GM12878 (cell line): ENCODE measurements around the gene GALP. TPM values are rescaled to one million over a fixed set of nuclear protein-coding genes. Genes with fewer than 3 reads are reported as not detected.

Experiments used
- ATF7 ChIP-seq: fragments of 450-650 bp; IDR thresholded peaks from 2 replicates; pipeline ENCODE4 v1.6.1; 2016; ENCODE audit warnings: low read depth, mild to moderate bottlenecking
- EED ChIP-seq: sonication (generic); IDR thresholded peaks from 2 replicates; pipeline ENCODE4 v1.6.1; 2016; ENCODE audit warnings: antibody characterized with exemption, low read depth
- HDGF ChIP-seq: fragments of 450-650 bp; IDR thresholded peaks from 2 replicates; pipeline ENCODE4 v1.6.1; 2016; ENCODE audit warnings: antibody characterized with exemption
- IKZF2 ChIP-seq, 2 experiments: fragments of 450-650 bp; IDR thresholded peaks; 2 replicates each; pipeline ENCODE4 v1.6.1; 2017; ENCODE audit warnings: mild to moderate bottlenecking in 2 of 2, moderate library complexity in 2 of 2
- MTA3 ChIP-seq: IDR thresholded peaks from 2 replicates; pipeline ENCODE4 v1.6.1; 2012; ENCODE audit warnings: low read length, inconsistent platforms, borderline replicate concordance
- PAX5 ChIP-seq: IDR thresholded peaks from 2 replicates; pipeline ENCODE4 v1.6.1; 2011; ENCODE audit warnings: low read depth, low read length, borderline replicate concordance
- PBX3 ChIP-seq: IDR thresholded peaks from 2 replicates; pipeline ENCODE4 v1.6.1; 2011; ENCODE audit warnings: mild to moderate bottlenecking, low read depth, low read length, moderate library complexity; ENCODE audit not compliant: insufficient replicate concordance
- PKNOX1 ChIP-seq: fragments of 450-650 bp; IDR thresholded peaks from 2 replicates; pipeline ENCODE4 v1.6.1; 2016; ENCODE audit warnings: mild to moderate bottlenecking
- RELA ChIP-seq: fragments of 450-650 bp; IDR thresholded peaks from 2 replicates; pipeline ENCODE4 v1.8.0; 2014; ENCODE audit warnings: borderline replicate concordance; ENCODE audit not compliant: partially characterized antibody
- SKIL ChIP-seq: fragments of 450-650 bp; IDR thresholded peaks from 2 replicates; pipeline ENCODE4 v1.6.1; 2017; ENCODE audit warnings: mild to moderate bottlenecking, low read depth, inconsistent platforms; ENCODE audit not compliant: poor library complexity, severe bottlenecking
- SMARCA5 ChIP-seq: fragments of 450-650 bp; IDR thresholded peaks from 2 replicates; pipeline ENCODE4 v1.6.1; 2017; ENCODE audit warnings: mild to moderate bottlenecking
- TARDBP ChIP-seq: IDR thresholded peaks from 2 replicates; pipeline ENCODE4 v1.6.1; 2016; ENCODE audit warnings: borderline replicate concordance
- TCF3 ChIP-seq: IDR thresholded peaks from 2 replicates; pipeline ENCODE4 v1.6.1; 2012; ENCODE audit warnings: low read depth, mild to moderate bottlenecking, low read length, borderline replicate concordance; ENCODE audit not compliant: insufficient read depth
- ZBTB11 ChIP-seq: fragments of 450-650 bp; formaldehyde crosslinking; IDR thresholded peaks from 2 replicates; pipeline ENCODE4 v1.5.0; 2022; ENCODE audit warnings: mild to moderate bottlenecking, missing genetic modification characterization
- ZNF384 ChIP-seq: IDR thresholded peaks from 2 replicates; pipeline ENCODE4 v1.6.1; 2012; ENCODE audit warnings: low read depth, mild to moderate bottlenecking, low read length, improper control_type of control experiment, borderline replicate concordance
- polyA plus RNA-seq, 11 experiments: library from polyadenylated mRNA; depleted of rRNA in 4 of 11; unstranded in 6 of 11; stranded (reverse) in 5 of 11; fragments of >200 nt; fragmentation: Nextera tagmentation in 4 of 11; fragmentation: Illumina TruSeq in 1 of 11; extraction: Ambion mirVana in 4 of 11; extraction: Trizol in 1 of 11; gene quantifications; 1 replicate in 1 of 11; 2 replicates in 10 of 11; pipeline versions ENCODE4 v1.2.1 to v1.2.3, GENCODE V29; 2011 to 2016; ENCODE audit warnings: inconsistent platforms in 2 of 11, missing spikeins in 2 of 11, low read depth in 1 of 11
- total RNA-seq, 4 experiments: library from RNA; depleted of rRNA in 3 of 4; stranded (reverse); fragments of >200 nt in 3 of 4; fragmentation: Illumina TruSeq in 1 of 4; extraction: Trizol in 1 of 4; gene quantifications; 2 replicates each; pipeline versions ENCODE4 v1.2.1 to v1.2.3, GENCODE V29; 2013 to 2021
- TF ChIP-seq, protein P1 (sequence below): IDR thresholded peaks from 2 replicates; pipeline ENCODE4 v1.6.1; 2012; ENCODE audit warnings: improper control_type of control experiment, low read depth, low read length; ENCODE audit not compliant: insufficient replicate concordance

The GALP gene
- total and polyA plus RNA-seq, 10 of the 15 experiments (the other 5 are each of a cell fraction or from before 2014, with no cell fraction given), result not detected

DNA sequence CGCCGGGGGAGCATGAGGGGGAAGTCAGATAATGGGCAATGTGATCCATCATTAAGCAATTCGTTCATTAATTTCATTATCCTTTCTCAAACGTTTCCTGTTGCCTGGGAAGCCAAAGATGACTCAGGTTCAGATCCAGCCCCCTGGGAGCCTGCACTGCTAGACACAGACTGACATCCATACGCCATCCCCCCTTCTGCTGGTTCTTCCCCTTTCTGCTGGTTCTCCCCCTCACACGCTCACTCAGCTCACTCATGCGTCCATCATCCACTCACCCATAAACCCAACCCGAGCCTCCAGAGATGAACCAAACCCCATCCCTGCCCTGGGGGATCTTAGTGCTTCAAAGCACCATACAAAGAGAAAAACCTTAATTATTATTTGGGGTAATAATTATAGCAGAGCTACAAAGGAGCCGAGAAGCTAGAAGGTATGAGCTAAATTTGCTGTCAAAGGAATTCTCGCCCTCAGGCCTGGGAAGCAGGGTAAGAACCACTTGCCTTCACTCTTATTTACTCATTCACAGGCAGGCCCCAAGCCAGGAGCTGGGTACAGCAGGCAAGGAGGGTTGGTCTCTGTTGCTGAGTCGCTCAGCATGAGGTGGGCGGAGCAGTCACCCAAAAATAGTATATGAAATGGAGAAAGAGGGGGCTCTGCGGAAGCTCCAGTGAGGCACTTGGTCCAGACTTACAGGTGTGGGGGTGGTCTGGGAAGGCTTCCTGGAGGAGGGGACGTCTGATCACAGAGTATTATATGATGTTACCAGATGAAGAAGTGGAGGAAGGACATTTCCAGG lies 41.8 kb upstream of the GALP start (continued):
- TF ChIP-seq MTA3 (no peak), ZNF384 (no peak), TARDBP (no peak), ATF7 (0 out of 2 replicates have a peak, but pooled peaks have one; percentile 18), PBX3 (peak; percentile 59), PAX5 (0 out of 2 replicates have a peak, but pooled peaks have one; percentile 39), PKNOX1 (peak; percentile 89), TCF3 (no peak), RELA (no peak), IKZF2 (IDR thresholded peaks at IDR 0.05) (peak in 1 of 2 experiments; percentile 25; a peak in 1 of 4 replicates), ZBTB11 (CRISPR knock-in tag) (no peak), EED (no peak), SMARCA5 (no peak), HDGF (peak; percentile 57; the same call in 1 of the 2 replicates), SKIL (no peak)
- TF ChIP-seq, protein P1, sequence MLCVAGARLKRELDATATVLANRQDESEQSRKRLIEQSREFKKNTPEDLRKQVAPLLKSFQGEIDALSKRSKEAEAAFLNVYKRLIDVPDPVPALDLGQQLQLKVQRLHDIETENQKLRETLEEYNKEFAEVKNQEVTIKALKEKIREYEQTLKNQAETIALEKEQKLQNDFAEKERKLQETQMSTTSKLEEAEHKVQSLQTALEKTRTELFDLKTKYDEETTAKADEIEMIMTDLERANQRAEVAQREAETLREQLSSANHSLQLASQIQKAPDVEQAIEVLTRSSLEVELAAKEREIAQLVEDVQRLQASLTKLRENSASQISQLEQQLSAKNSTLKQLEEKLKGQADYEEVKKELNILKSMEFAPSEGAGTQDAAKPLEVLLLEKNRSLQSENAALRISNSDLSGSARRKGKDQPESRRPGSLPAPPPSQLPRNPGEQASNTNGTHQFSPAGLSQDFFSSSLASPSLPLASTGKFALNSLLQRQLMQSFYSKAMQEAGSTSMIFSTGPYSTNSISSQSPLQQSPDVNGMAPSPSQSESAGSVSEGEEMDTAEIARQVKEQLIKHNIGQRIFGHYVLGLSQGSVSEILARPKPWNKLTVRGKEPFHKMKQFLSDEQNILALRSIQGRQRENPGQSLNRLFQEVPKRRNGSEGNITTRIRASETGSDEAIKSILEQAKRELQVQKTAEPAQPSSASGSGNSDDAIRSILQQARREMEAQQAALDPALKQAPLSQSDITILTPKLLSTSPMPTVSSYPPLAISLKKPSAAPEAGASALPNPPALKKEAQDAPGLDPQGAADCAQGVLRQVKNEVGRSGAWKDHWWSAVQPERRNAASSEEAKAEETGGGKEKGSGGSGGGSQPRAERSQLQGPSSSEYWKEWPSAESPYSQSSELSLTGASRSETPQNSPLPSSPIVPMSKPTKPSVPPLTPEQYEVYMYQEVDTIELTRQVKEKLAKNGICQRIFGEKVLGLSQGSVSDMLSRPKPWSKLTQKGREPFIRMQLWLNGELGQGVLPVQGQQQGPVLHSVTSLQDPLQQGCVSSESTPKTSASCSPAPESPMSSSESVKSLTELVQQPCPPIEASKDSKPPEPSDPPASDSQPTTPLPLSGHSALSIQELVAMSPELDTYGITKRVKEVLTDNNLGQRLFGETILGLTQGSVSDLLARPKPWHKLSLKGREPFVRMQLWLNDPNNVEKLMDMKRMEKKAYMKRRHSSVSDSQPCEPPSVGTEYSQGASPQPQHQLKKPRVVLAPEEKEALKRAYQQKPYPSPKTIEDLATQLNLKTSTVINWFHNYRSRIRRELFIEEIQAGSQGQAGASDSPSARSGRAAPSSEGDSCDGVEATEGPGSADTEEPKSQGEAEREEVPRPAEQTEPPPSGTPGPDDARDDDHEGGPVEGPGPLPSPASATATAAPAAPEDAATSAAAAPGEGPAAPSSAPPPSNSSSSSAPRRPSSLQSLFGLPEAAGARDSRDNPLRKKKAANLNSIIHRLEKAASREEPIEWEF, result no peak
